Measurements from ENCODE around the gene P2RX4. TPM values are rescaled to one million over a fixed set of nuclear protein-coding genes. Genes with fewer than 3 reads are reported as not detected.
"Not testable (repeated sequence)": the region's sequence is repeated elsewhere in the genome, so short reads cannot be mapped to it uniquely, and the experiment has no call there.

The P2RX4 gene
- total RNA-seq, 1 donor = 44.2 TPM

DNA sequence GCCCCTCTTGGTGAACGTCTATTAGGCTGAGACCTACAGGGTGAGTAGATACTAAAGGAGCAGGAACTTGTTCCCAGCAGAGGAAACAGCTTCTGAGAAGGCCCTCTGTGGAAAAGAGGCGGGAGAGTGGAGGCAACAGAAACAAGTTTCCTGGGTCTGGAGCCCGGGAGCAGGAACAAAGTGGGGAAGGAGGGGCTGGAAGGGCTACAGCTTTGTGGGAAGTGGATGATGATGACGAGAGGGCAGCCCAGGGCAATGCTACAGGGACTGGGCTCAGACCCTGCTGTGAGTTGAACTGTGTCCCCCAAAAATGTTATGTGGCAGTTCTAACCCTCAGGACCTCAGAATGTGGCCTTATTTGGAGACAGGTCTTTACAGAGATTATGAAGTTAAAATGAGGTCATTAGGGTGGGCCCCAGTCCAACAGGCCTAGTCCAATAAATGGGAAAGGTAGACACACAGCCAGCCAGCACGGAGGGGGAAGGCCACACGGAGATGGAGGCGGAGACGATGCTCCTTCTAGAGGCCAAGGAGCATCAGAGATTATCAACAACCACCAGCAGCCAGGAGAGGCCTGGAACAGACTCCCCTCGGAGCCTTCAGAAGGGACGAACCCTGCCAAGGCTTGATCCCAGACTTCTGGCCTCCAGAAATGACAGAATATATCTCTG lies 72.3 kb downstream of the P2RX4 start:
- Histone ChIP-seq H3K4me1 (ENCODE audit: insufficient read depth, low read length) (peaks cover 41% of the 10 kb centered on the region), H3K4me3 (ENCODE audit: low read length) (no peak overlapping the region), H3K9me3 (ENCODE audit: low read depth, low read length) (no peaks in the 10 kb centered on the region), H3K27me3 (ENCODE audit: insufficient read depth, low read length) (no peaks in the 10 kb centered on the region)

DNA sequence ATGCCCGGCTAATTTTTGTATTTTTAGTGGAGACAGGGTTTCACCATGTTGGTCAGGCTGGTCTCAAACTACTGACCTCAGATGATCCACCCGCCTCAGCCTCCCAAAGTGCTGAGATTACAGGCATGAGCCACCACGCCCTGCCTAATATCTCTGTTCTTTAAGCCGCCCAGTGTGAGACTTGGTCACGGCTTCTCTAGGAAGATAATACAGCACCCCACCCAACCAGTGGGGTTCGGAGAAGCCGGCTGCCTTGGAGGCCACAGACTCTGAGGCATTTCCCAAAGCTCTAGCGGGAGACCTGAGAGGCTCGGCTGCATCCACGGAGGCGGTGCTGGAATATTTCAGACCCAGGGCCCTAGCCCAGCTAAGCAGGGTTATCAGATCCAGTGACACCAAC lies 73.0 kb downstream of the P2RX4 start:
- not testable (repeated sequence) for H3K4me3 ChIP-seq (ENCODE audit: low read length); H3K9me3 ChIP-seq (ENCODE audit: low read depth, low read length); H3K27me3 ChIP-seq (ENCODE audit: insufficient read depth, low read length)
- H3K4me1 ChIP-seq (ENCODE audit: insufficient read depth, low read length) = peaks cover 41% of the 10 kb centered on the region

DNA sequence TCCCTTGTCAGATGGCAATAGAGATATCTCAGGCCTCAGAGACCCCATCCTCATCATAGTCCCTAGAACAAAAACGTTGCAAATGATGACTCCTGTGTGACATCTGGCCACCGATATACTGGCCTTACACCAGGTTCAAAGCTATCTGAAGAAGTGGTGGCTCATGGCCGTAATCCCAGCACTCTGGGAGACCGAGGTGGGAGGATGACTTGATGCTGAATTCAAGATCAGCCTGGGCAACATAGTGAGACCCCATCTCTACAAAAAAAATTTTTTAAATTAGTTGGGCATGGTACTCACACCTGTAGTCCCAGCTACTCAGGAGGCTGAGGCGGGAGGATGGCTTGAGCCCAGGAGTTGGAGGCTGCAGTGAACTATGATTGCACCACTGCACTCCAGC lies 73.5 kb downstream of the P2RX4 start:
- no peaks in the 10 kb centered on the region for H3K27me3 ChIP-seq (ENCODE audit: insufficient read depth, low read length)
- no peaks in the 10 kb centered on the region for H3K9me3 ChIP-seq (ENCODE audit: low read depth, low read length)
- H3K4me3 ChIP-seq (ENCODE audit: low read length) = no peak overlapping the region
- H3K4me1 ChIP-seq (ENCODE audit: insufficient read depth, low read length) = peaks cover 42% of the 10 kb centered on the region

Other genes starting within 250 kb of the P2RX4 start
- gene HNF1A, start 231.6 kb upstream of the P2RX4 start, total RNA-seq = not detected
- gene C12orf43, start 193.6 kb upstream of the P2RX4 start, total RNA-seq = 9.2 TPM
- 18.5 TPM for gene OASL, start 170.9 kb upstream of the P2RX4 start, total RNA-seq
- 9.3 TPM for gene P2RX7, start 77.3 kb upstream of the P2RX4 start, total RNA-seq
- 8.8 TPM for gene CAMKK2, start 86.6 kb downstream of the P2RX4 start, total RNA-seq
- gene ANAPC5, start 142.3 kb downstream of the P2RX4 start, total RNA-seq = 114 TPM
- gene RNF34, start 190.0 kb downstream of the P2RX4 start, total RNA-seq = 54.4 TPM

Measured in mononuclear cell (primary cell).